HEK293 (cell line): Measurements from ENCODE around the gene TCAP.

Source experiments
- TRIM28 ChIP-seq: IDR thresholded peaks from 2 replicates; pipeline ENCODE4 v1.6.1; 2011; ENCODE audit warnings: low read length, control low read depth, borderline replicate concordance
- ZNF184 ChIP-seq: fragments of 450-650 bp; IDR thresholded peaks from 2 replicates; pipeline ENCODE4 v1.5.1; 2018; ENCODE audit warnings: missing biosample characterization, mild to moderate bottlenecking, missing genetic modification characterization
- TF ChIP-seq, protein P1 (sequence below): fragments of 450-650 bp; IDR thresholded peaks from 2 replicates; pipeline ENCODE4 v1.5.1; 2018; ENCODE audit warnings: missing biosample characterization, missing genetic modification characterization
- TF ChIP-seq, protein P2 (sequence below): fragments of 450-650 bp; formaldehyde crosslinking; IDR thresholded peaks from 2 replicates; pipeline ENCODE4 v1.5.1; 2016; ENCODE audit warnings: missing biosample characterization, missing genetic modification characterization

DNA sequence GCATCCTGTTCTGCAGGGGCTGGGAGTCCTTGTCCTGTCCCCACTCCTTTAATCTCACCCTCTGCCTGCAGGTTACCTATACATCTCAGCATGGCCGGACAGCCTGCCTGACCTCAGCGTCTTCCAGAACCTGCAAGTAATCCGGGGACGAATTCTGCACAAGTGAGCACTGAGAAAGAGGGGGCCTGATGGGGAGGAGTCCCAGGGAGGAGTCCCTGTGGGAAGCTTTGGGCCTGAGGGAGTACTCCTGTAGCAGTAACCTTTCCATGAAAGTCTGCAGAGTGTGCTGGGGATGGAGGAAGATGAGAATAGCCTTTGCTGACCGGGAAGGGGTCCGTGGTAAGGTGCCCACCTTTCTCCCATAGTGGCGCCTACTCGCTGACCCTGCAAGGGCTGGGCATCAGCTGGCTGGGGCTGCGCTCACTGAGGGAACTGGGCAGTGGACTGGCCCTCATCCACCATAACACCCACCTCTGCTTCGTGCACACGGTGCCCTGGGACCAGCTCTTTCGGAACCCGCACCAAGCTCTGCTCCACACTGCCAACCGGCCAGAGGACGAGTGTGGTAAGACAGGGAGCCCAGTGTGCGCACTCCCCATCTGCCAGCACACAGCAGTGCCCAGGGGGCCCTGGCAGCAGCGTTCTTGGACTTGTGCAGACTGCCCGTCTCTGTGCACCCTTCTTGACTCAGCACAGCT is 50.4 kb downstream of the TCAP start:
- TF ChIP-seq, protein P1, sequence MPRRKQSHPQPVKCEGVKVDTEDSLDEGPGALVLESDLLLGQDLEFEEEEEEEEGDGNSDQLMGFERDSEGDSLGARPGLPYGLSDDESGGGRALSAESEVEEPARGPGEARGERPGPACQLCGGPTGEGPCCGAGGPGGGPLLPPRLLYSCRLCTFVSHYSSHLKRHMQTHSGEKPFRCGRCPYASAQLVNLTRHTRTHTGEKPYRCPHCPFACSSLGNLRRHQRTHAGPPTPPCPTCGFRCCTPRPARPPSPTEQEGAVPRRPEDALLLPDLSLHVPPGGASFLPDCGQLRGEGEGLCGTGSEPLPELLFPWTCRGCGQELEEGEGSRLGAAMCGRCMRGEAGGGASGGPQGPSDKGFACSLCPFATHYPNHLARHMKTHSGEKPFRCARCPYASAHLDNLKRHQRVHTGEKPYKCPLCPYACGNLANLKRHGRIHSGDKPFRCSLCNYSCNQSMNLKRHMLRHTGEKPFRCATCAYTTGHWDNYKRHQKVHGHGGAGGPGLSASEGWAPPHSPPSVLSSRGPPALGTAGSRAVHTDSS (tag by site-specific recombination): no peak
- TF ChIP-seq TRIM28 (no peak), ZNF184 (tag by site-specific recombination) (no peak)
- TF ChIP-seq, protein P2, sequence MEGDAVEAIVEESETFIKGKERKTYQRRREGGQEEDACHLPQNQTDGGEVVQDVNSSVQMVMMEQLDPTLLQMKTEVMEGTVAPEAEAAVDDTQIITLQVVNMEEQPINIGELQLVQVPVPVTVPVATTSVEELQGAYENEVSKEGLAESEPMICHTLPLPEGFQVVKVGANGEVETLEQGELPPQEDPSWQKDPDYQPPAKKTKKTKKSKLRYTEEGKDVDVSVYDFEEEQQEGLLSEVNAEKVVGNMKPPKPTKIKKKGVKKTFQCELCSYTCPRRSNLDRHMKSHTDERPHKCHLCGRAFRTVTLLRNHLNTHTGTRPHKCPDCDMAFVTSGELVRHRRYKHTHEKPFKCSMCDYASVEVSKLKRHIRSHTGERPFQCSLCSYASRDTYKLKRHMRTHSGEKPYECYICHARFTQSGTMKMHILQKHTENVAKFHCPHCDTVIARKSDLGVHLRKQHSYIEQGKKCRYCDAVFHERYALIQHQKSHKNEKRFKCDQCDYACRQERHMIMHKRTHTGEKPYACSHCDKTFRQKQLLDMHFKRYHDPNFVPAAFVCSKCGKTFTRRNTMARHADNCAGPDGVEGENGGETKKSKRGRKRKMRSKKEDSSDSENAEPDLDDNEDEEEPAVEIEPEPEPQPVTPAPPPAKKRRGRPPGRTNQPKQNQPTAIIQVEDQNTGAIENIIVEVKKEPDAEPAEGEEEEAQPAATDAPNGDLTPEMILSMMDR (tag by site-specific recombination): no peak
